HG02623 (cell line): ENCODE measurements around the gene SPRED2.
A peak's percentile ranks its signal among the peaks of the same experiment; 100 is the strongest.

Experiments used
- ATAC-seq: cut with Tn5 transposase; IDR thresholded peaks from one replicate; pipeline ENCODE4 v1.9.1; 2021; ENCODE audit warnings: moderate library complexity; ENCODE audit not compliant: unreplicated experiment

Gene SPRED2

DNA sequence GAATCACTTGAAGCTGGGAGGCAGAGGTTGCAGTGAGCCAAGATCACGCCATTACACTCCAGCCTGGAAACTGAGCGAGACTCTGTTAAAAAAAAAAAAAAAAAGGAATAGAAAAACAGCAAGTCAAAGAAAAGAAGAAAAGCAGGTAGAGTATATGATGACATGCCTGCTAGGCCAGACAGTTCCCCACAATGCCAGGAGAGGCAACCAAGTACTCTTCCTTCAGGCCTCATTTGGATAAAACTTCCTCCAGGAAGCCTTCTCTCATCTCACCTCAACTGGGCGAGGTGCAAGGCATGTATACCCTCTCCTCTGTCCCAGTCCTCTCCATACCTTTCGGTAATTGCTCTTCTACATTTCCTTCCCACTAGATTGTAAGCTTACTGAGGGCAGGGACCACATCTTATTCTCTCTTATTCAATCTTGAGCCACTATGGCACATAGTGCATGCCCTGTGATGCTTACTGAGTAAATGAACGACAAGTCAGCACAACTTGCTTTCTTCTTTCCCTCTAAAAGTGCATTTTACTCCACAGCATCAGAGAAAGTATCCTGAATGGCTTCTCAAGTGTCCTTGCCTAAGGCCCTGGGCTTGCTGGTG lies 10.1 kb upstream of the SPRED2 start:
- no peak for ATAC-seq

DNA sequence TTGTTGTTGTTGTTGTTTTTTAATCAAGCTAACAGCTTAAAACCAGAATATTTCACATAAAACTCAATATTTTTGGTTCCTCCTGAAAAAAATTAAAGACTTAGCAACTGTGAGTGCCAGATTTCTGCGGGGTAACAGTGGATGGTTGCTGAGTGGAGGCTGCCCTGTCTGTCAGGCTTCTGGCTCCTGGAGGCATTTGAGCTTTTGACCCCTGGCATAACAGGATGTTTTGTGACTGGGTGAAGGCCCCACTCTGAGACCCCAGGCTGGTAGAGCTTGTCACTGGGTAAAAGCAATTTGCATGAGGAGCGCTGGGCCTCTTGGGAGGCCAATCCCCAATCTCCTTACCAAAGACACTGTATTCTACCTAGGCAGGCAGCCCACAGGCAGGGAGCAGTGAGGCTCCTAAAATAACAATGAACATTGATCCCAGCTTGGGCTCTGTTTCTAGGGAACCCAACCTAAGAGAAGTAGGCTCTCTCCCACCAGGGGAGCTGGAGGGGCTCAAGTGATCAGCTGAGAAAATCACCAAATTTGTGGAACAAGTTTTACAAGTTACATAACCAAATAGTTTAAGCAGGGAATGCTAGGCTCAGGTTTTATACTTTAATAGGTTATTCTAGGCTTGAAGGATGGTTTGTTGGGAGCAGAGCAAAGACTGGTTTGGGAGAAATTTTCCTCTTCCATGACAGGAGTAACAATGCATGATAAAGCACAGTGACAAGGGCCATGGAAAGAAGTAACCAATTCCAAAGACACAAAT lies 5.9 kb upstream of the SPRED2 start:
- ATAC-seq = no peak

DNA sequence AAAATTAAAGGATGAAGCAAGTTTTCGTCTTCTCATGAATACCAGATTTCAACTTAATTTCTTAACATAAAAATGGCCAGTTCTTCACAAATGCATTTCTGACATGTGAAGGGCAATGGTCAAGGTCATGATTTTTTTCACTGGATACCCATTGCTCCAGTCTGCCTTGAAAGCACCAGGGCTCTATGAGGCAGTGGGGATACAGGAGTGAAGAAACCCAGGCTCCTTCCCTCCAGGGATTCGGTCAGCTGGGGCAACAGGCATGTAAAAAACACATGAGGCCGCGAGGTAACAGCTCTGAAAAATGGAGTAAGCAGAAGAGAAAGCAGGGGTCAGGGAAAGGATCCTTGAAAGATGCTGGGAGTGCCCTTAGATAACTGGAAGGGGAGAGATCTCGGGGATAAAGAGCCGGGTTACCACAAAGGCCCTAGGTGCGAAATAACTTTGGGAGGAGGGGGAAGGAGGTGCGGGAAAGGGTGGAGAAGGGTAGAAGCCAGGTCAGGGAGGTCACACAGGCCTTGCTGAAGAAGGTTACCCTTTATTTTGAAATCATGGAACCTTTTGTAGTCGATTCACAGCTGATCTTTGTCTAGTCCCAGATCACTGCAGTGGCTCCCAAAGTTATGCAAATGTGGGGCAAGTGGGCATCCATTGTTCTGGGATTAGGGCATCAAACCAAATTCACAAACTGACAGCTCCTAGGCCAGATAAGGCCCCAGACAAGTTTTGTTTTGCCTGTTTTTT lies 5.2 kb upstream of the SPRED2 start:
- ATAC-seq = no peak

DNA sequence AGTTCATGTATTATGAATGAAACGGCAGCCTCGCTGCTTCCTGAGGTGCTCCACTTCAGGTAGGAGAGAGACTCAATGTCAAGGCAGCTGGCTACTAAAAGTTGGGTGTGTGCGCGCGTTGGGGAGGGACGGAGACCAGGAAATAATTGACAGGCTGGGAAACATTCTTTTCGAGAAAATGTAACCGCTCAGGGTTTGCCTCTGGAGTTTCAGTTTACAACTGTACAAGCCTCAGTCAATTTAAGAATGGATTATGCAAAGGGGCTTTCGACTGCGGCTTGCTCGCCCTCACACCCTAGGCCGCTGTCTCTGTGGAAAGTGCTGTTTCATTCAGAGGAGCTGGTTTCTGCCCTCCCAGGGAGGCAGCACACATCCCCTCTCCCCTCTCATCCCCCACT lies 4.4 kb upstream of the SPRED2 start:
- ATAC-seq = peak; percentile 68

DNA sequence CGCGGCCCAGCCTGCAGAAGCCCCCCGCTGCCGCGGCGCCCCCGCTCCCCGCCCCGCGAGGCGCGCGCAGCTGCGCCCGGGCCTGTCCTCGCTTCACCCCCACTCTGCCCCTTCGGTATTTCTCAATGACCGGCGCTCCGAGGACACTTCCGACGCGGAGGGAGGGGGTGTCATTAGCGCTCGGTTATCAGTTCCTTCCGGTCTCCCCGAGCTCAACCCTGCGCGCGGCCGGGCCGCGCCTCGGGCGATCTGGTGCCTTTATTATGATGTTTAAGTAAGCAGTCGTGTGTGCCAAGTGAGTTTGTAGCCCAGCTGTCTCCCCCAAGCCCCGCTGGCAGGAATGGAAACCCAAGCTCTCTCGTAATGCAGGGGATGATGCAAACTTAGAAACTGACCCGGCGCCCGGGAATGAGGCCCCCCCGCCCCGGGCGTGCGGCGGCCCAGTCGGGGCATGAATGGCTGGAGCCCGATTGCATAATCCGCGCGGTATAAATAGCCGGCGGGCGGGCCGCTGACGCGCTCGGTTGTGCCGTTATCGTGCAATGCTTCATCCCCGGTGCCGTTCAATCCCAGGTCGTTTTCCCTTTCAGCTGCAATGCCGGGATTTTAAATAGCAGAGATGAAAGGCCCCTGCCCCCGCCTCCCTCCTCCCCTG lies 3.9 kb upstream of the SPRED2 start:
- peak; percentile 14 for ATAC-seq

DNA sequence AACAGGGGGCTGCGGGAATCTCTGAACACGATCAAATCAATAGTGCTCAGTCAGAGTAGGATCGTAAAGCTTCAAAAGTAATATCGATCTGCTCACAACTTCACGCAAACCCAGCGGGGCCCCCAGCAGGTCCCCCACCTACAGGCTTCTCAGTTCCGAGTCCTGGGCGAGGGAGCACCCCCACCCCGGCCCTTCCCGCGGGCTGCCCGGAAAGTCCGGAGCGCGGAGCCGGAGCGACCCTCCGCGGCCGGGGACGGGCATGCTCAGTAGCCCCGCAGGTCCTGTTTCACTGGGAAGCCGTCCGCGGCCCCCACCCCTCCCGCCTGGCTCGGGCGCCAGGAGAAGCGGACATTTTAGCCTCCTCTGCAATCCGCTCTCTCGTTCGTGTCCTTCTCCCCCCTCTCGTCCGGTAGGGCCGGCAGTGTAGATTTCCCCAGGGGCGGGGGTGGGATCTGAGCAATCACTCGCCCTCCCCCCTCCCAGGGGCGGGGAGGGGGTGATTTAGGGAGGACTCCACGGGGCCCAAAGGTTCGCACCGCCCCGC lies 3.3 kb upstream of the SPRED2 start:
- no peak for ATAC-seq

DNA sequence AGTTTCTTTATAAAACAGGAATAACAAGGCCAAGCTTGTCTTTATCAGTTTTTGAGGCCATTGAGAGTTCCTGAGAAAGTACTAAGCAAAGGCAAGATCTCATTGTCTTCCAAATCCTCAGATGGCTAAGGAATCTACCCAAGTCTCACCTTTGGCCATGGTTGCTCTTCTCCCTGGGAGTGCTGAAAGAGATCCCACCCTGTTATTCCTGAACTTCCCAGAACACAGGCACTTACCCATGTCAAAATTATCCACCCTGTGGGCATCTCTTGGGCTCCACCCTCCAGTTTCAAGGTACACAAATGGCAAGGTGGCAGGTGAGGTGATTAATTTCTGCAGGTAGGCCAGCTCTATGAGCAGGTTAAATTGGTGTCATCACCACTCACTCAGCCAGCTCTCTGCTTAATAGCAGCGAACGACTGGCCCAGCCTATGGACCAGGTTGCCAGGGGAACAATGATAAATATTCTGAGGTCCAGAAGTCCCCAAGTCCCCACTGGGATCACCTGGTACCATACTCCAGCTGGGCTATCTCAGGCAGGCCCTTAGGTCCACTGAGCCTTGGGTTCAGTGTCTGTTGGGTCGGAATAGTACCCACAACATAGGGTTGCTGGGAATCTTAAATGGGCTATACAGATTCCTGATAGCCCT lies 2.3 kb upstream of the SPRED2 start:
- ATAC-seq = no peak

DNA sequence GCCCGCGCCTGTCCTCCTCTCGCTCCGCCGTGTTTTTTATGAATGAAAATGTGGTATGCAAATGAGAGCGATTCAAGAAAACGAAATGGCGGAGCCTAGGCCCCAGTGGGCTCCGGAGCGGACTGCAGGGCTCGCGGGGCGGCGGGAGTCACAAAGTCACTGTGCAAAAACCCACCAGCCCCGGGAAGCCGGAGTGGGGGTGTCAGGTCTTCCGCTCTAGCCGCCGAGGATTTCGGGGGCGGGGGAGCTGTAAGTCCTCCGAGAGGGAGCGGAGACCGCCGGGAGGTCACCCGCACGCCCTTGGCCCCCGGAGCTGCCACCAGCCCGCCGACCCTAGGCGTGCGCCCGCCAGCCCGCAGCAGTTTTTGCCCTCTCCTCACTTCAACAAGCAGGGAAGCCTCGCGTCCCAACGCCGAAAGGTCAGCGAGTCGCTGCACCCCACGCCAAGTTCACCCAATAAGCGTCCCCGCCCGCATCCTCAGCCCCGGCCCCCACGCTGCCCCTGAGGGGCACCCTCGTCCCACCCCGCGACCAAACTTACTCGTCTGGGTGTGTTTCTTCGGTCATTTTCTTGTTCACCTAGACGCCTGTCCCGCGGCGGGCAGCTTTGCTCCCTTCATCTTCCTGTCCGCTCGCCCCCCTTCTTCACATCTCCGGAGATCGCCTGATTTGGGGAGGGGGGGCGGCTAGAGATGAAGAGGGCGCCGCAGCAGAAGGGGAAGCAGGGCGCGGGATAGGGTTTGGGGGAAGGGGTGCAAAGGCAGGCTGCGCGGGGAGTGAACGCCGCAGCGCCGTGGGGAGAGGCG lies 775 bp downstream of the SPRED2 start:
- peak; percentile 37 for ATAC-seq

DNA sequence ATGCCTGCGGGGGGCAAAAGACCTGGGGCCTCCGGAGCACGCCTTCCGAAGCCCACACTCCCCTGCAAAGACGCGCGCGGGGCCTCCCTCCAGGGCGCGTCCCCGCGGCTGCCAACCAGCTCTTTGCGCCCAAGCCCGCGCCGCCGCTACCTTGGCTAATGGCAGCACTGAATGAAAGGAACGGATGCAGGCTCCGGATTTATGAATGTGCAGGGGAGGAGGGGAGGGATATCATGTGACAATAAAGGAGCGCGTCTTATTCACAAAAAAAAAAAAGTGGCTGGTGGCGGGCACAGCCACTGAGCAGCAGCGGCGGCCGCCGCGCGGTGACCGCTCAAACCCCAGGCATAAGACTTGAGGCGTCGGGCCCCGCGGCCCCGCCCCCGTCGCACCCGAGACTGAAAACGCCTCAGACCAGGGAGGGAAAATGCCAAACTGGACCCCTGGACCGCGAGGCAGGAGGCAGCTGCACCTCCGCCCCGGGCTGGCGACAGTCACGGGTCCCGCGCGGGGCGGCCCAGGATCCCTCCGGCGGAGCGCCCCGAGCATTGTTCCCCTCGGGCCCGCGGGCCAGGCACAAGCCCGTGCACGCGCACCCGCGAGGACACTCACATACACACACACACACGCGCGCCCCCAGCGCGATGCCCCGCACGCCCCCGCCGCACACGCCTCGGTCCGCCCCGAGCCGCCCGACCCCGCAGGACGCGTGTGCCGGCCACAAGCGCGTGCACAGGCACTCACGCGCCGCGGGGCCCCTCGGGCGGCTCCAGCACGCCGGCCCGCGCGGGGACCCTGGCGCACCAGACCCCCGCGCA lies 1.6 kb downstream of the SPRED2 start:
- peak; percentile 12 for ATAC-seq

DNA sequence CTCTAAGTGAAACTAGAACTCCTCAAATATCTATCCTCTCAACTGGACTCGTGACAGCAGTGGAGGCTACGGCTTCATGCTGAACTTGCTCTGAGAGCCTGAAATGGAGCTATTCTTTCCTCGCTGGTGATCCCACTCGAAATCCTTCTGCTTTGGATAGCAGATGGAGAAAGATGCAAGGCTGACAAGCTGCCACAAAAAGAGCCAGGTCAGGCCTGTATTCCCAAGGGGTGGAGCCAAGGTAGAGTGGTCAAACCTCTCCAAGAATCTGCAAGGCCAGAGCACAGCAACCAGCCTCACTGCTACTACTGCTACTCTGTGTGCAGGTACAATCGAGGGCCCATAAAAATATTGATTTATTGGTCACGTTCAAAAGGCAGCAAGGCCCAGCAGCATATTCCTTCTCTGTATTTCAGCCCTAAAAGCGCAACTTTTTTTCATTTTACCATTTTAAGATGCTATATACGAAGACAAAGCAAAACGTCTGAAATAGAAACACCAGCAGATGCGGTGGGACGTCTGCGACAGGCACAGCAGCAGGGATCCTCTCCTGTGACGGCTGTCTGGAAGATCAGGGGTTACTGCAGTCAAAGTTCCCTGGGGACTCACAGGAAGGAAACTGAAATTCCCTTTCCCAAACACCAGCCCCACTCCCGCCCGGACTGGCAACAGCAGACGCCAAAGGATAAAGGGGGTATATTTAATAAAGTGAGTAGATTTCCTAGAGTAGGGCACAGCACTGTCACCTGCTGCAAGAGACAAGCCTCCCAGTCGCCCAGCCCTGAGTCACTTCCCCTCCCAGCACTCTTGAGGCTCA lies 2.4 kb downstream of the SPRED2 start:
- ATAC-seq = peak; percentile 7

DNA sequence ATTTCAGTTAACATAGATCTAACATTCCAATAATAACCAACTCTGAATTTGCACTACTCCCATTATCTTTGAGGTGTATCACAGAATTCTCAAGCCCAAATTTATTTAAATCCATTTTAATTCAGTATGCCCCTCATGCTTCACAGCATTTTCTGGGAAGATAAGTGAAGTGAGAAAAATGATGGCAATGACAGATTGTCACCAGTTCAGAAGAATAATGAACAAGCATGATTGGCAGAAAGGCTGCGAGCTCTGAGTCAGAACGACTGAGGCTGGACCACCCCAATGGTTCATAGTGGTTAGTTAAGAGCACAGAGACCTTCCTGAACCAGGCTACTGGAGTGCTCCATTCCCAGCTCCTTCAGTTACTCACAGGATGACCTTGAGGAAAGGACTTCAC lies 4.9 kb downstream of the SPRED2 start:
- ATAC-seq = no peak

DNA sequence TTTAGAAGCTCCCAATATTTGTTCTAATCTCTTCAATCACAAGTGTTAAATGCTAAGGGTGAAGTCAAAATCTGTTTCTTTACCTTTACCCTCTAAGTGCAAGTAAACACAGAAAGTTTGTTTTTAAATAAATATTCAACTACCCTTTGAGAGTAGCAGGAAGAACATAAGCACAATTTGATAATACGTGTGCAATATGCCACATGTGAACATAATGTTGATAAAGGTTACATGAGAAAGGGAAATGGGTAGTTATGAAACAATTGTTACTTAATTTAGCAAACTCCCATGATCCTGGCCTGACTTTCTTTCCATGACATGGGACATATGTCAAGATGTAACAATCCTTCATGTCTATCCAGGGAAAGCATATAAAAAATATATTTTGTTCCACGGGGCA lies 7.1 kb downstream of the SPRED2 start:
- no peak for ATAC-seq

DNA sequence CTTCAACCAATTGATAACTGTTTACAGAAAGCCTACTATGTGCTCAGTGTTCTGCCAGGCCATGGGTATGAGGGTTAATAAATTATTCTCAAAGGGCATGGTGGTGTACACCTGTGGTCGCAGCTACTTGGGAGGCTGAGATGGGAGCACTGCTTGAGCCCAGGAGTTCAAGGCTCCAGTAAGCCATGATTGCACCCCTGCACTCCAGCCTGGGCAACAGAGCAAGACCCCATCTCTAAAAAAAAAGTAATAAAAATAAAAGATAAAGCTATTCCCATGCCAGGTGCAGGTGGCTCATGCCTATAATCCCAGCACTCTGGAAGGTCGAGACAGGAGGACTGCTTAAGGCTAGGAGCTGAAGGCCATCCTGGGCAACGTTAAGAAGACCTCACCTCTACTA lies 8.0 kb downstream of the SPRED2 start:
- ATAC-seq = no peak

DNA sequence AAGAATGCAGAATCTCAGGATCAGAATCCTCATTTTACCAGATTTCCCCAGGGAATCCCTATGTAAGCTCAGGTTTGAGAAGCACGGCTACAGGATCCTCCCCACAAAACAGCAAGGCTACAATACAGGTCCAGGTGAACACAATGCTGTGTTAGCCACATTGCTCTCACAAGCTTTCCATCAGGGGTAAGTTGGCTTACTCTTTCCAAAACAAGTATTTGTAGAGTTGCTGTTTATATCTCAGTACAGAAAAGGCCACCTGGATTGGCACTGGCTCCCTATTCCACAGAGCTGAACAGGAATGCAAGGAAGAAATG lies 11.0 kb downstream of the SPRED2 start:
- ATAC-seq = no peak

DNA sequence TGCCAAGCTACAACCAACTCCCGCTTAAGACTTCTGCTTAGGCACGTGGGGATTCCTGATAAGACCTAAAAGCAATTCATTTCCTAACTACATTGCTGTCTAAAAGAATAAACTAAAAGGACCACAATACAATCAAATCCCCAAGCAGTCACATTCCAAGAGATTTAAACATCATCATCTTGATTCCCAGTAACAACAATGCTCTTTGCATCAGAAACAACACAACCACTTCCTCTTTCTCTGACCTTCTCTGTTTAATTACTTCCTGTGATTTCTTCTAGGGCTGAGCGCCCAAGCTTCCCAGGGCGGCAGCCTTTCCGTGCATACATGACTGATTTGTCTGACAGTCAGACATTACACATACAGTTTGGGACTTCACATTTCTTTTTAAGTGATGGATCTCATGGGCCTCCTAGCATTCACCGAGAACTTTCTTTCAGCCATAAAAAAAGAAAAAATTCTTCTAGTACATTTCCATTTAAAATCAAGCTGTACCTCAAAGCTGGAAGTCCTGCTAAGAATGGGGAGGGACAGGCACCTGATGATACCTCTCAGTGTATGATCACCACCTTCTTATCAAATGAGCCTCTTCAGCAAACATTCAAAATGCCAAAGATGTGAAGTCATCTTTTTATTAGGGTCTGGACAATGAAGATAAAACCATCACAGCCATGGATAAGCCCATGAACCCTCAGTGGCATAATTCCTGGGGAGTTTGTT lies 11.5 kb downstream of the SPRED2 start:
- ATAC-seq = peak; percentile 67

DNA sequence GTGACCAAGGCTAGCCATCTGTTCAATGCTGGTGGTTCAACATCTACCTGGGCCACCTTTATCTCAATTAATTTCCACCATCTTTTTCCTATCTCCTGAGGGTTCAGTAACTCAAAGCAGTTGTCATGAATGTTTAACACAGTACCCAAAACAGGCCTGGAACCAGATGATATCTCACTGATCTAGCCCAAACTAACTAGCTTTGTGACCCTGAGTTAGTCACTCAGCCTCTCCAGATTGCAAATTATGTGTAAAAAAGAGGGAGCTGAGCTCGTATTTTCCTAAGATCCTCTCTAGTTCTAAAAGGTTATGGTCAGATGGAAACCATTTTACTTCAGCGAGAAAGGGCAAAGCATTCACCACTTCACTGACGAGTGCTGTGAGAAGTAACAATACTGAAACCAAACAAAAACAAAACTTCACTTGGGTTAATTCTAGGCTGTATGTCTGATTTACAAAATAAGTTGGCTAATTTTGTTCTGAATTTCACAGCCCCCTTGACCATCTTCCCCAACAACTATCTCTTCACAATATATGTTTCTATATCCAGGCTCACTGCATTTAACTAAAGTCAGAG lies 14.8 kb downstream of the SPRED2 start:
- no peak for ATAC-seq

DNA sequence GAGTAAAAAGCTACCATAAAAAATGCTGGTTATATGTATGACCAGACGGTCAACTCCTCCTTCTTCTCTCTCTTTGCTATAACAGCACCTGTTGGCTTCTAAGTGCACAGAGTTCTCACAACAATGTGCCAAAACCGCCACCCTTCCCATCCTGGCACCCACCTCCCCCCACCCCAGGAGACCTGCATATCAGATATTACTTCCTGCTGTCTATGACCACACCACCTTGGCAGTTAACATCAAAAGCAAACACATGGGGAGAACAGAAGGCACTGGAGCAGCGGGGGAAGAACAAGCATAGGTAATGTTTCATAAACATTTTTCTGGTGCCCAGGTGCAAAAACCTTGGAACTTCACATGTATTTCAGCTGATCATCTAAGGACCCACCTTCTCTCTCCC lies 15.5 kb downstream of the SPRED2 start:
- no peak for ATAC-seq

DNA sequence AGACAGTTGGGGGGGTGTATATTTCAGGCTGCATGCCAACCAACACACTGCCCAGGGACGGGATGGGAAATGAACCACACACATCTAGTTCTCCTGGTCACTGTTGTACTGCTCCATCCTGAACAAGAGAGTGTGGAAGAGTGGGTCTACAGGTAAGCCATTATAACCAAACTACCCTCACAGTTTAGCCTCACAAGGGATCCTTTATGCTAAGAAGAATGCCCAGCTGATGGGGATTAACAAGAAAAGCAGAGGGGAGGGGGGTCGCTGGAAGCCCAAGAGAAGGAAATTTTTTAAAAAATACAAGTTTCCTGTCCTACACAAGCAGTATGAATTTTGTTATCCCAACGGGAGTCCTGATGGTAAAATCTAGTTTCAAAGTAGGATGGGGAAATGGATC lies 16.1 kb downstream of the SPRED2 start:
- ATAC-seq = no peak
